Fibroblast of the aortic adventitia (primary cell): ENCODE data around the gene CLCNKA. TPM values are rescaled to one million over a fixed set of nuclear protein-coding genes. Genes with fewer than 3 reads are reported as not detected.
"Not testable (repeated sequence)": the region's sequence is repeated elsewhere in the genome, so short reads cannot be mapped to it uniquely, and the experiment has no call there.

ENCODE experiments used
- DNase-seq: peaks from one replicate; pipeline ENCODE4 v3.0.0-alpha.2; 2010; ENCODE audit warnings: low read depth
- H3K4me3 ChIP-seq: 2 replicates; pipeline ENCODE4 v1.5.1; 2011; ENCODE audit warnings: low read depth, mild to moderate bottlenecking, control low read depth, low read length, moderate library complexity
- total RNA-seq: library from RNA; depleted of rRNA; stranded (reverse); fragments of >200 nt; gene quantifications from 2 replicates; pipeline ENCODE4 v1.2.3, GENCODE V29; 2012; ENCODE audit warnings: low replicate concordance
- TF ChIP-seq, protein P1 (sequence below): IDR thresholded peaks from 2 replicates; pipeline ENCODE4 v1.5.1; 2011; ENCODE audit warnings: mild to moderate bottlenecking, low read length, control low read depth, inconsistent platforms; ENCODE audit not compliant: insufficient read depth

CLCNKA gene
- total RNA-seq, 1 donor, result 0.09 TPM

DNA sequence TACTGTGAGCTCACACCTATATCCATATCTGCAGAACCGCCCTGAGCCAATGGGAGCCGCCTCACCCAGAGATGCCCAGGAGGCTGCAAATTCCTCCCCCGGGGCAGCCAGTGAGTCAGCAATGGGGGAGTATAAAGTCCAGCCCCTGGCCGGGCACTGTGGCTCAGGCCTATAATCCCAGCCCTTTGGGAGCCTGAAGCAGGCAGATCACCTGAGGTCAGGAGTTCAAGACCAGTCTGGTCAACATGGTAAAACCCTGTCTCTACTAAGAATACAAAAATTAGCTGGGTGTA lies 16.7 kb downstream of the CLCNKA start:
- TF ChIP-seq, protein P1, sequence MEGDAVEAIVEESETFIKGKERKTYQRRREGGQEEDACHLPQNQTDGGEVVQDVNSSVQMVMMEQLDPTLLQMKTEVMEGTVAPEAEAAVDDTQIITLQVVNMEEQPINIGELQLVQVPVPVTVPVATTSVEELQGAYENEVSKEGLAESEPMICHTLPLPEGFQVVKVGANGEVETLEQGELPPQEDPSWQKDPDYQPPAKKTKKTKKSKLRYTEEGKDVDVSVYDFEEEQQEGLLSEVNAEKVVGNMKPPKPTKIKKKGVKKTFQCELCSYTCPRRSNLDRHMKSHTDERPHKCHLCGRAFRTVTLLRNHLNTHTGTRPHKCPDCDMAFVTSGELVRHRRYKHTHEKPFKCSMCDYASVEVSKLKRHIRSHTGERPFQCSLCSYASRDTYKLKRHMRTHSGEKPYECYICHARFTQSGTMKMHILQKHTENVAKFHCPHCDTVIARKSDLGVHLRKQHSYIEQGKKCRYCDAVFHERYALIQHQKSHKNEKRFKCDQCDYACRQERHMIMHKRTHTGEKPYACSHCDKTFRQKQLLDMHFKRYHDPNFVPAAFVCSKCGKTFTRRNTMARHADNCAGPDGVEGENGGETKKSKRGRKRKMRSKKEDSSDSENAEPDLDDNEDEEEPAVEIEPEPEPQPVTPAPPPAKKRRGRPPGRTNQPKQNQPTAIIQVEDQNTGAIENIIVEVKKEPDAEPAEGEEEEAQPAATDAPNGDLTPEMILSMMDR, result no peak
- H3K4me3 ChIP-seq, result no peak overlapping the region
- DNase-seq, result no peak

DNA sequence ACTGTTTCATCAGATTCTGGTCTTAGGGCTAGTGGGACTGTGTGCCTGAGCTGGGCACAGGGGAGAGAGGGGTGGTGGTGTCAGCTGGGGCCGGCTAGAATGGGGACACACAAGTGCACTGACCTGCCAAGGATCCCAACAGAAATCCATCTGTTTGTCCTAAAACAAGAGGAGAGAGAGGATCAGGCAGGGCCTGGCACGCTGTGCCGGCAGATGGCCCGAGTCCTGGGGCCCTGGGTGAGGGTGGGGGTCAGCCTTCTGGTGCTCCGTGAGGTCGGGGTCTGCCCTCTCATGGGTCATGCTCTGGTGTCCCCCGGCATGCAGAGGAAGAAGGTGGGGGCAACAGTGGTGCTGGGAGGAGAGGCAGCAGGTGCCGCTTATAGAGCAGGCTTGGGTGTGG lies 18.0 kb downstream of the CLCNKA start:
- not testable (repeated sequence) for H3K4me3 ChIP-seq, DNase-seq

DNA sequence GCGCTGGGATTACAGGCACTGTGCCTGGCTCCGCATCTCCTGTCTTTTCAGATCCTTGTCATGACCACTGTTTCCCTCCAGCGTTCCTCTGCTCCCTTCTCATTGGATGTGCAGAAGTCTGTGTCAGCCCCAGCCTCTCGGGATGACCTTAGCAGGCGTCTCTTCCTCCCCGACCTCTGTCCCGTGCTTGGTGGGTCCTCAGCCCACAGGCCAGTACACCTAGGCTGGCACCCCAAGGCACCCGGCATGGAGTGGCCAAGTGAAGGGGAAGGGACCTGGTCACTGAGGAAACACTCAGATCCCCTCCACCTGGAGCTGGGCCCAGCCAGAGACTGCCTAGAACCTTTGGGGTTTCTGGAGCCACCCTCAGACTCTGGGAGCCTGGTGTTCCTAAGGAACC lies 19.4 kb downstream of the CLCNKA start:
- DNase-seq, result no peak
- TF ChIP-seq, protein P1, result no peak
- H3K4me3 ChIP-seq, result no peak overlapping the region

DNA sequence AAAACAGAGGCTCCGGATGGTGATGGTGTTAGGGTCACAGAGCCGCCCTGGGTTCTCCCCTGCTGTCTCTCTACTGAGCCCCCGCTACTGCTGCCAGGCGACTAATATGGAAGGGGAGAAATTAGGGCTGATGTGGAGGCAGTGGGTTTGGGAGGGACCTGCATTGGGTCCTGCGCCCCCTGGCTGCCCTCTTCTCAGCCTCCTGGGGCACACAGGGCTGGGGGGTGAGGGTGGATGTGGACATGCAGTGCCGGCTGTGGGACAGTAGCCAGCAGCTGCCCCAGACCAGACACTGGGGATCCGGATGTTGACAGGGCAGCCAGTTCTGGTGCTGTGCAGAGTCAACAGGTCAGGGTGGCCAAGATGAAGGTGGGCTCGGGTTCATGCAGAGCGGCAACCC lies 20.3 kb downstream of the CLCNKA start:
- TF ChIP-seq, protein P1, result no peak
- H3K4me3 ChIP-seq, result no peak overlapping the region
- no peak for DNase-seq

DNA sequence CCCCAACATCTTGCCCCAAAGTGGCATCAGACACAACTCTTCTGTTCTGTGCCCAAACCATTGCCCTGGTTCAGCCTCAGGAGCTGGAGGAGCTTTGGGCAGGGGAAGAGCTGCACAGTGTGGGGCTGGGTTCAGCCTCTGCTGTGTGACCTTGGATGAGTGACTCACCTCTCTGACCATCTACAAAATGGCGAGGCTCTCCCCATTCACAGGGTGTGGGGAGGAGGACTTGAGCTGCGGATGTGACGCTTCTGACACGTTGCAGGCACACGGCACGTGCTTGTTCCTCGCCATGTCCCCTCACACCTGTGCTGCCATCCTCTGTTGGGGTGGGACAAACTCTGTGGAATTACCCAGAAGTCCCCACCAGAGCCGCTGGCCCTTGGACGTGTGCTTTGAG lies 20.8 kb downstream of the CLCNKA start:
- not testable (repeated sequence) for DNase-seq, H3K4me3 ChIP-seq

DNA sequence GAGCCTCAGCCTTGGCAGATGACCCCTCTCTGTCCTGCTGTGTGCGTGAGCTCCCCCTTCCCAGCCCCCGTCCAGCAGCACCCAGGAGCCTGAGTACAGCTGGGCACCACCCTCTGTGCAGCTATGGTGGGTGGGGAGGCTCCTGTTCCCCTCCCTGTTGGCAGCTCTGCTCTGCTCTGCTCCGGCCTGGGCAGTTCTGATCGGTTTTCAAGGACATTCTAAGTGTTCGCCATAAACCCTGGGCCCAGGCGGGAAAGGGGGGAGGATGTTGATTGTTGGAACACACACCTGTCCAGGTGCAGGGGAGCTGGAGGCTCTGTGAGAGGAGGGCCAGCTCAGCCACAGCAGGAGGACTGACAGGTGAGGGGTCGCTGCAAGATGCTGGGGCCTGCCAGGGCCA lies 21.7 kb downstream of the CLCNKA start, which contains the start of gene CLCNKB:
CLCNKB (plus strand) TSS at position 262 of the 400 bp plus-strand sequence. CDS start 711 bp downstream, outside the sequence.
- TF ChIP-seq, protein P1, result no peak
- DNase-seq, result no peak
- no peak within 1 kb of the TSS for H3K4me3 ChIP-seq

DNA sequence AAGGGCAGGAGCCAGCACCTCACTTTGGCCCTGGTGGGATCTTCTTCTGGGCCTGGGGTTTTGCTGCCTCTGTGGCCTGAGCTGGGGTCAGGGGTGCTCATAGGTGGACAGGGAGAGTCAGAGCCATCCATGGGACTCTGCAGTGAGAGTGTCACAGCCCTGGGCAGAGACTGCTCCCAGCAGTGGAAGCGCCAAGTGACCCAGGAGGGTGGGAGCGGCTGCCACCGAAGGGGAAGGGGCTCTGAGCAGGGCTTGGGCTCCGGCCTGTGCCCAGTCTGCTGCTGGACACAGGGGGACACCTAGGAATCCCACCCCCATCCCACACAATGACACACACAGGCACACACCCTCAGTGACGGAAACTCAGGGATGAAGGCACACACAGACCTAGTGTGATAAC lies 22.1 kb downstream of the CLCNKA start:
- no peak for DNase-seq
- H3K4me3 ChIP-seq, result no peak overlapping the region
- TF ChIP-seq, protein P1, result no peak

DNA sequence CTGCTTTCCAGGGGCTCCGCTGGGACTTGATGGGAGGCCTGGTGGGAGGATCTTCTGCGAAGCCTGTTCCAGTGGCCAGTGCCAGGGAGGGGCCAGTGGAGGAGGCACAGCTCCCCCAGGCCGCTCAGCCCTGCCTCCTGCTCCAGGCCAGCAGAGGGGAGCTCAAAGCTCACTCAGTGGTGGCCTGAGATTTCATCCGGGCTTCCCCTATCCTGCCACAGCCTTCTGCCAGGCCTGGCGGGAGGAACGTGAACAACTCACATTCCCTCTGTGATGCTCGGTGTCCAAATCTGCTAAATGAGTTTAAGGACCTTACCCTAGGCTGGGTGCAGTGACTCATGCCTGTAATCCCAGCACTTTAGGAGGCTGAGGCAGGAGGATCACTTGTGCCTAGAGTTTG lies 25.0 kb downstream of the CLCNKA start:
- DNase-seq, result peak; percentile 22
- TF ChIP-seq, protein P1, result peak; percentile 16

More for the DNA sequence above, 25.0 kb downstream of the CLCNKA start:
- no peak overlapping the region for H3K4me3 ChIP-seq
